GM19193 (cell line): ENCODE data around the gene ZNF718.
A peak's percentile ranks its signal among the peaks of the same experiment; 100 is the strongest.

Source experiments
- POLR2A ChIP-seq: IDR thresholded peaks from 4 replicates; pipeline ENCODE4 v1.6.1; 2011; ENCODE audit not compliant: insufficient read depth, insufficient read length; ENCODE audit errors: extremely low read depth

ZNF718 gene

DNA sequence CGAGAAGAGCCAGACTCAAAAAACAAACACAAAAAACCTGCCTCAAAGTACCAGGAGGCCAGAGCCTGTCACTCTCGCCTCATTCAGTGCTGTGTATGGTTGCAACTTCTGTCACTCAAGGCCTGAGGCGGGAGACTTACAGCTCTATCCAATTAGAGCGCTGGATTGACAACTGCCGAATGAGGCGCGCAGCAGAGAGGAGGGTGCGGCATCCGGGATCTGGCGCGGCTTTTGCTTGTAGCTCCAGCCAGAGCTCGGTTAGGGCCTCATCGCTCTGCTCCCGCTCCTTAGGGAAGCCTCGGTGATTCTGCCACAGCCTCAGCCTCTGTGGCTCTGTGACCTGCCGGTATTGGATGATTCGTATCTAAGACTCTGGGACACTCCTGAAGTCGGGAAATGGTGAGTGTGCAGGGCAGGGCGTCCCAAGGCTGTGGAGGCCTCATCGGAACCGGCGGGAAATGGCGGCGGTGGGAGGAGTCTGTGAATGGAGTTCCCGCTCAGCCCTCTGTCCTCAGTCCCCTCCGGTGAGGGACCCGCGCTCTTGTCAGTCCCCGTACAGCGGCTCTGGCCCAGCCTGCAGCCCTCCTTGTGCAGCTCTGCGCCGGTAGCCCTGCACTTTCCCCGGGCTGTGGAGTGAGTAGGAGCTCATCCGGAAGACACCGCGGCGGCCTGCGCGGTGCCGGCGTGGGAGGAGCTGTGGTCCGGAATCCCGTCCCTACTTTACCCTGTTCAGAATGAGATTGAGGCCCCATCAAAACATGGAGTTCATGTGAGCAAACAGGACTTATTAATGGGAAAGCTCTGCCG, at the start of gene ZNF718:
Gene ZNF718, plus strand, starts transcription at position 227 of the 807 bp plus-strand sequence. Its CDS starts 170 bp downstream, at position 397.
- peak; percentile 74 for TF ChIP-seq POLR2A

DNA sequence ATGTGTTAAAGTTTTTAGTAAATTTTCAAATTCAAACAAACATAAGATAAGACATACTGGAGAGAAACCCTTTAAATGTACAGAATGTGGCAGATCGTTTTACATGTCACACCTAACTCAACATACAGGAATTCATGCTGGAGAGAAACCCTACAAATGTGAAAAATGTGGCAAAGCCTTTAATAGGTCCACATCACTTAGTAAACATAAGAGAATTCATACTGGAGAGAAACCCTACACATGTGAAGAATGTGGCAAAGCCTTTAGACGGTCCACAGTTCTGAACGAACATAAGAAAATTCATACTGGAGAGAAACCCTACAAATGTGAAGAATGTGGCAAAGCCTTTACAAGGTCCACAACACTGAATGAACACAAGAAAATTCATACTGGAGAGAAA, 38.4 kb upstream of the ZNF718 start:
- no peak for TF ChIP-seq POLR2A

DNA sequence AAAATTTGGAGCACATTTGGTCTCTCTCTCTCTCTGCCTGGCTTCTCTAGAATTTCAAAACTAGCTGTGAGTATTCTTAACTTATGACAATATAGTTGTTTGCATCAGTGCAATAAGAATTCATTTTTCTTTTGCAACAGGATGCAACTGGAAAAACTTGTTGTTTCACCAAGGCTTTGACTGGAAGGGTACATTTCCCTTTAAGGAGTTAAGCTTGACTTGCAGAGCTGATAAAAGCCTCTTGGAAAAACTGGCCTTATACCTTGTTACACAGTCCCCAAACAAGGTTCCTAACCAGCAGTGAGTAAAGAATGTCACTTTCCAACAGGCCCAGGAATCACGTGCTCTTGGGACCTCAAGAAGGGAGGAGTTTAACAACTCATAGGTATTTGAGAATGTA, 25.9 kb upstream of the ZNF718 start:
- TF ChIP-seq POLR2A = no peak

DNA sequence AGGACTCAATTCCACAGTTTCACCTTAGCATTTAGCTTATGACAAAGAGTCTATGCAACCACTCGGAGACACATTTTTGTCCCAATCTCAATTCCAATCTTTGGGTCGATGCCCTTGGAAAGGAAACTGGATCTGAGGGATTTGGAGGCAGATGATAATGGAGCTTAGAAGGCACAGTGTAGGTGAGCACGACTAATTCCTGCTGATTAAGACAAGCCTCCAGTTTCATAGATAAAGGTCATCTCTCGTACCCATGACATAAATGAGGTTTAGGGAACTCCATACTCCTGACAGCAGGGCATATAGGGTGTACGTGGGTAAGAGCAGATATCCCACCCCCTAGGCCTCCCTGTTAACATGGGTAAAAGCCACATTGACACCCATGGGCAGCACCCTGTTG, 24.4 kb upstream of the ZNF718 start:
- no peak for TF ChIP-seq POLR2A

DNA sequence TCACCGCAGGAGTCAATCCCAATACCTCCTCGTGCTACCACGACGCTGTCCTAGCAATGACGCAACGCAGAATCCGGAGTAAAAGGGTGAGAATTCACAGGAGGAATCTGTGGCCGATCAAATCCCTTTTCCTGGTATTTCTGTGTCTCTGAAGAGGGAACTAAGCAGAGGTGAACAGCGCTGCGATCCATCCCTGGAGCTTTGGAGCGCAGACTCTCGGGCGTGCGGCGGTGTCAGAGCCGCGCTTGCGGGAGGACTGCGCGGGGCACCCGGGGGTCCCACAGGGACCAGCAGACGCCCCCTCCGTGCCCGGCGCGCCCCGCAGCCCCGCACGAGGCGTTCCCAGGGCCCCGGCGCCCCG, 17.2 kb upstream of the ZNF718 start:
- TF ChIP-seq POLR2A = no peak

DNA sequence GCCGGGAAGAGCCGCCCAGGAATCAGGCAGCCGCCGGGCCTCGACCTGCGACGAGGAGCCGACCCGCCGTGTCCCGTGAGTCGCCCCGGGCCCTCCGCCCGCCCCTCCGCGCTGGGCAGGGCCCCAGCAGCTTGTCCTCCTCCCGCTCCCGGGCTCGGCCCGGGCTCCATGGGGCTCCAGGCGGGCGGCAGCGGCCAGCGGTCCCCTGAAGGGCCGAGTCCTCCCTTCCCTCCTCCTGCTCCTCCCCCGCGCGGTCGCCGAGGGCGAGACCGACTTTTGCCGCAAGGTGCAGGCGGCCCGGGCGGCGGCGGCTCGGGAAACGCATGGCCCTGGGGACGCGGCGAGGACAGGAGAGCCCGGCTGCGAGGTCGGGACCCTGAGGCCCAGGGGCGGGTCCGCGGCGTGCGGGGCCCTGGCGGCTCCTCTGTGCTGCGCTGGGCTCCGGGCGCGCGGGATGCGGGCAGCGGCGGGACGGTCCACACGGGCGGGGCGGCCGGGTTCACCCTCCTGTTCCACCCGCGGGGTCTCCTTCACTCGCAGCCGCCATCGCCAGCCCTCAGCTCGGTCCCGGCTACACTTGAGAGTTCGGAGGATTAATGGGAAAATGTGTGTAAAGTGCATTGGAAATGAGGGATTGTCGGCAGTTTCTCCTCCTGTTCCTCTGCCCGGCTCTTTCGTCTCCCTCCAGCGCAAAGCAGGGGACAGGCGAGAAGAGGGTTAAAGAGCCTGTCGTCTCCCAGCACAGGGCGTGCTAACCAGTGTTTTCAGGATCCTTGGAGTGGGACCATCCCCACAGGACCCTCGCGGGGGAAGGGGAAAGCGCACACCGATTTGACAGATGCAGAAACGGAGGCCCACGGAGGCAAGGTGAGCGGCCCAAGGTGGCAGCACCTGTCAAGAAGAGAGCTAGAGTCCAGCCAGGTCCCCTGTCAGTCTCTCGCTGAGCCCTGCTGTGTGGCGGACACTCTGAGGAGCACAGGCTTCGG, 16.6 kb upstream of the ZNF718 start:
- TF ChIP-seq POLR2A = no peak

DNA sequence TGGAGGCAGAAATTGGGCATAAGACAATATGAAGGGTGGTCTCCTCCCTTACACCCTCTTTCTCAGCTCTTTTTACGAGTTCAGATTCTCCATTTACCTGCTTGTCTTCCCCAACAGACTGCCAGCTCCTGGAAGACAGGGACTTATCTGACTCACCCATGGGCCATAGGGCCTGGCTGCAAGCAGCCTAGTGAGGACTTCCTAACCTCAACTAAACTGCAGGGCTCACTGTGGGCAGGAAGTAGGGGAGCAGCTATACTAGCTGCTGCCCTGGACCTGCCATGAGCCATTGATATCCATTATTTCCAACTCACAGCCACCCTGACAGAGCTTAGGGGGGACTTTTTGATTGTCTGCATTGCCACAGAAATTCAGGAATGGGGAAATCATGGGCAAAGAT, 11.5 kb upstream of the ZNF718 start:
- TF ChIP-seq POLR2A = no peak

DNA sequence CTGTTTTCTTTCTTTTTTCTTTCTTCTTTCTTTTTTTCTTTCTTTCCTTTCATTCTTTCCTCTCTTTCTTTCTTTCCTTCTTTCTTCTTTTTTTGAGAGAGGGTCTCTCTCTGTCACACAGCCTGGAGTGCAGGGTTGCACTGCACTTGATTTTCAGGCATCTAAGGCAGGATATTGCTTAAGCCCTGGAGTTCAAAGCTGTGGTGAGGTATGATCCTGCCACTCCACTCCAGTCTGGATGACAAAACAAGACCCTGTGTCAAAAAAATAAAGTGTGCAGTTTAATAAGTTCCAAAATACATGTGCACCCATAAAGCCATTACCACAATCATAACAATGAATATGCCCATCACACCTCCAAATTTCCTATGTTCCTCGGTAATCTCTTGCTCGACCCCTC, 10.6 kb upstream of the ZNF718 start:
- no peak for TF ChIP-seq POLR2A

DNA sequence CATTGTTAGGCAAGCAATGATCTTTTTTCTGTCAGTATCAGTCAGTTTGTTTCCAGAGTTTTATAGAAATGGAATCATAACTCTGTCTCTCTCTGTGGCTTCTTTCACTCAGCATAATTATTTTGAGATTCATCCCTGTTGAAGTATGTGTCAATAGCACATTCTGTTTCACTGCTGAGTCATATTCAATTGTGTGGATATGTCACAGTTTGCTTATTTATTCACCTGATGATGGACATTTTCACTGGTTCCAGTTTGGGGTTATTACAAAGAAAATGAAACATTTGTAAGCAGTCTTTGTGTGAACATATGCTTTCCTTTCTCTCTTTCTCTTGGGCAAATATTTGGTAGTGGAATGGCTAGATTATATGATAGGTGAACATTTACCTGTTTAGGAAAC, 10.2 kb upstream of the ZNF718 start:
- TF ChIP-seq POLR2A = no peak

DNA sequence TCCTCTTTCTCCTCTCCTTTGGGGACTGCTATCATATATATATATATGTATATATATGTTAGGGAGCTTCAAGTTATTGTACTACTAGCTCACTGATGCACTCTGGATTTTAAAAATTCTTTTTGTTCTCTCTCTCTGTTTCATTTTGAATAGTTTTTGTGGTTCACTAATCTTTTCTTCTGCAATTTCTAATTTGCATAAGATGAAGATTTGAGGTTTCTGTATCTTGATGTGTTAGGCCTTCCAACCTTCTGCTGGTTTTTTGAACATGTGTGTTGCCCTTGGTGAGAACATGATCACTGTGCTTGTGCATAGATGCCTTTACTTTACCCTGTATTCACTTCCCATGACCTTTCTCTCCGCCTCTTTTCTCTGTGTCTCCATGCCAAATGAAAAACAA, 7.8 kb upstream of the ZNF718 start:
- no peak for TF ChIP-seq POLR2A

DNA sequence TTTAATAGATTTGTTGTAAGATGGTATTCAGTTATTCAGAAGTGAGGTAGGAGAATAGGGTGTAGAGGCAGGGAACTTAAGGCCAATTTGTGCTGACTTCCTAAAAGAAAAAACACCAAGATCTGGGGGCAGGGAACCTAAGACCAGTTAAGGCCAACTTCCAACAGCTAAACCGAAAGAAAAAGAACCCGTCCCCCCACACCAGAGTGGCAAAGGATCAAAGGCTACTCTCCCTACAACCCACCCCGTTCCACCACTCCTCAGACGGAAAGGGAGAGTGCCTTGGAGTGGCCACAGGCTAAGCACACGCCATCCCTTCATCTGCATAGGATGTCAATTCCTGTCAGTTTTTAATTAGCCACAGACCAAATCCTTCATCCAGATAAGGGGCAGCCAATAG, 3.7 kb upstream of the ZNF718 start:
- TF ChIP-seq POLR2A = no peak

DNA sequence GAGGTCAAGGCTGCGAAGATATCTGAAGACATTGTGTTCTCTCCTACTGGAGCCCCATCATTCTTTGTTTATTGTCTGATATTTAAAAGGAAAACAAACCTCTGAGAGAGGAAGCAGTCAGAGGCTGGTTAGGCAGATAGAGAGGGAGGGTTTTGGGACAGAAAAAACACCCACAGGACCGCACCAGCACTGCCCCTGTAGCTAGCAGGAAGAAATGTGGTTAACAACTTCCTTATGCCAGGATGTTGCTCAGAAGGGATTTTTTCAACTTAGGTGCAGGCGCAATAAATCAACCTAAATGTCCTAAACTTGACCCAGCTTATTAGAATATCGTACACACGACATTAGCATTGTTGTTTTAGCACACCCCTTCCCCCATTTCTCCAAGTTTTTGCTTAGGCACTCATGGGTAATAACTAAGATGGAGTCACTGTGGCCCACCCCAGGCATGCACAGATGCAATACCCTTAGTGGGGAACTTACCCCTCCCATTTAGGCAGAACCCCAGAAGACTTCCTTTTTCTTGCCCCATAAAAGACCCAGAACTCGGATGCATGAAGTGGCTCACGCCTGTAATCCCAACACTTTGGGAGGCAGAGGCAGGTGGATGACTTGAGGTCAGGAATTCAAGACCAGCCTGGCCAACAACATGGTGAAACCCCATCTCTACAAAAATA, 2.8 kb upstream of the ZNF718 start:
- TF ChIP-seq POLR2A = no peak

DNA sequence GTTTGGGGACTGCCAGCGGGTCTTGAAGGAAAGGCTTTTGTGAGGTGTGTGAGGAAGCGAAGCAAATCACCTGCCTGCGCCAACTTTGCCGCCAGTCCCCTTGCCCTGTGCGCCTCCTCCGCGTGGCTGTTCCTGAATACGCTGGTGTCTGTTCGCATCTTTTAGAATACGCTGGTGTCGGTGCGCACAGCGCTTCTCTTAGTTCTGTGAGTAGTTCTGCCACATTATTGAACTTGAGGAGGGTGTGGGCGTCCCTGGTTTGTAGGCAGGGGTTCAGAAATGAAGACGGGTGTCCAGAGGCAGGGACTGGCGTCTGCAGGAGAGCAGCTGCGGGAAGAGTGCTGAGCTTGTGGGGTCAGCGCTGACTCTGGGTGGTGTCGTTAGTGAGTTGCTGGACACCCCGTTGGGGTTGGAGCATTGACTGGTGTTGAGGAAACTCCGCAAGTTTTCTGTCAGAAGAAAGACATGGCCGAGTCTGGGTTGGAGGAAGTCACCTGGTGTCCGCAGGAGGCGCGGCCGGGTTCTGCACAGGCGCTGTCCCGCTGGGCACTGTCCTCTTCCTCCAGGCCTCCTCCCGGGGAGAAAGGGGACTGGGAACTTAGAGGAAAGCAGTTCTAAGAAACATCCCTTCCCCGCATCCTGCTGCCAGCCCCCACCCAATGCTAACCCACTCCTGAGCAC, 930 bp downstream of the ZNF718 start:
- TF ChIP-seq POLR2A = no peak

DNA sequence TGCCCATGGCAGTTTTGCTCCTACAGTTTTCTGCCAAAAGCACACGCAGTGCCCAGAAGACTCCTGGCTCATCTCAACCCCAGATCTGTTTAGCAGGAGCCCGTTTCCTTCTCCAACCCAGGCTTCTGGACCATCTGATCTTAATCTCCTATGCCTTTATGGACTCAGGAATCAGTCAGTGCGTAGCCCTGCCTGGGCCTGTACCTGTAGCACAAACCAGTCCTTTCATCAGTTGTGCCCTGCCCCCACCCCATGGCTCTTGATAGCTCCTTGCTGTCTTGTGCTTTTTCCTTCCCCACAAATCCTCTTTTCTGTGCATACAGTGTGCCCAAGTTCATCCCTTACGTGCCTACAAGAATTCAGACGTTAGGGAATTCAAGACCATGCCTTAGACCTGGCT, 1.5 kb downstream of the ZNF718 start:
- TF ChIP-seq POLR2A = no peak

DNA sequence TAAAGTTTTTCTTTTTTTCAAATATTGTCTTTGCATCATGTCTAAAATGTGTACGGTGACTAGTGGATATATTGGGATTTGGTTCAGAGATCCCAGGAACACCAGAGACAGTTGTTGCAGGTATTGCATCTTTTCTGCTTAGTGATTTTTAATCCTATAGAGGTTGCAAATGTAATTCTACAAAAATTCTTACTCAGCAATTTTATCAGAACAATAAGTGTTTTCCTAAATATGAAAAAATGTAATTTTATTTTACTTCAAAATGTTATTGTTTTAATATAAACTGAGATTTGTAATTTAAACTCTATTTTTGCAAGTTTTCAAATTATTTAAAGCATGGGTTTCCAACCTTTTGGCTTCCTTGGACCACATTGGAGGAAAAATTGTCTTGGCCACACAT, 8.2 kb downstream of the ZNF718 start:
- TF ChIP-seq POLR2A = no peak

DNA sequence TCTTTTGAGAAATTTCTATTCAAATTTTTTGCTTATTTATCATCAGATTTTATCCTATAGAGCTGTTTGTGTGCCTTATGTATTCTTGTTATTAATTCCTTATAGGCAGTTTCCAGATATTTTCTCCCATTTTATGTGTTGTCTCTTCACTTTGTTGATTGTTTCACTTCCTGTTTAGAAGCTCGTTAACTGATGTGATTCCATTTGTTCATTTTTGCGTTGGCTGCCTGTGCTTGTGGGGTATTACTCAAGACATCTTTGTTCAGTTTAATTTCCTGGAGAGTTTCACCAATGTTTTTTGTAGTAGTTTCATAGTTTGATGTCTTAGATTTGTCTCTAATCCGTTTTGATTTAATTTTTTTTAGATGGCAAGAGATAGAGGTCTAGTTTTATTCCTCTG, 14.6 kb downstream of the ZNF718 start:
- TF ChIP-seq POLR2A = no peak

DNA sequence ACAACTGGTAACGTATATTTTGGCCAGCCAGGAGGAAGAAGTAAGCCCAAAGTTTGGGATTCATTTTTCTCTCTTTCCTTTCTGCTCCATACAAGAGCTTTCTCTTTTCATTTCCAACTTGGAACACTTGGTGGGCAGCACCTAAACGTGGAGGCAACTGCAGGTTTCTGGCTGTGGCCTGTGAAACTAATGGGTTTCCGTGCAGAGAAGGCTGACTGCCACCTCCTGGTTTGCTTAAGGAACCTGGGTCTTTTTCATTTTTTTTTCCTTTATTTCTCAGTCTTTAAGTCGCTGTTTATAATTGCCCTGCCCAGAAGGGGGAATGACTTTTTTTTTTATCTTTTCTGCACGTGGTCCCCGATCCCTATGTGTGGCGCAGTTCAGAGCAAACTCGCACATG, 15.4 kb downstream of the ZNF718 start:
- TF ChIP-seq POLR2A = no peak
